Liver (tissue), 9 donors: ENCODE results near the gene ANKRA2. TPM values are rescaled to one million over a fixed set of nuclear protein-coding genes. Genes with fewer than 3 reads are reported as not detected.
A peak's percentile ranks its signal among the peaks of the same experiment; 100 is the strongest.

Source experiments
- DNase-seq: peaks from one replicate; pipeline ENCODE4 v3.0.0-alpha.2; 2017; ENCODE audit warnings: low spot score
- H3K27ac ChIP-seq, 2 donors: one replicate each; pipeline ENCODE4 v1.7.0; 2013; ENCODE audit warnings: inconsistent platforms in 2 of 2, low read length in 2 of 2, control low read depth in 1 of 2, low read depth in 1 of 2, mild to moderate bottlenecking in 1 of 2
- H3K27me3 ChIP-seq, 4 donors: one replicate each; pipeline versions ENCODE4 v1.6.1 to v1.7.0; 2013; ENCODE audit warnings: low read length in 3 of 4, inconsistent platforms in 1 of 4, mild to moderate bottlenecking in 1 of 4, moderate library complexity in 1 of 4; ENCODE audit not compliant: control insufficient read depth in 4 of 4, insufficient read depth in 4 of 4
- H3K36me3 ChIP-seq, 4 donors: one replicate each; pipeline versions ENCODE4 v1.6.1 to v1.7.0; 2013; ENCODE audit warnings: low read length in 3 of 4, mild to moderate bottlenecking in 3 of 4, low read depth in 1 of 4, moderate library complexity in 1 of 4; ENCODE audit not compliant: control insufficient read depth in 4 of 4, insufficient read depth in 3 of 4
- H3K4me1 ChIP-seq, 4 donors: one replicate each; pipeline versions ENCODE4 v1.6.1 to v1.7.0; 2013; ENCODE audit warnings: low read length in 3 of 4, mild to moderate bottlenecking in 3 of 4, moderate library complexity in 1 of 4; ENCODE audit not compliant: control insufficient read depth in 4 of 4, insufficient read depth in 4 of 4
- H3K4me3 ChIP-seq, 3 donors: one replicate each; pipeline versions ENCODE4 v1.6.1 to v1.7.0; 2013; ENCODE audit warnings: low read length in 3 of 3, control low read depth in 1 of 3, low read depth in 1 of 3, mild to moderate bottlenecking in 1 of 3
- H3K9ac ChIP-seq, 2 donors: one replicate each; pipeline ENCODE4 v1.7.0; 2013; ENCODE audit warnings: low read length in 2 of 2, mild to moderate bottlenecking in 2 of 2, moderate library complexity in 2 of 2, control low read depth in 1 of 2, low read depth in 1 of 2
- H3K9me3 ChIP-seq, 4 donors: one replicate each; pipeline versions ENCODE4 v1.6.1 to v1.7.0; 2013; ENCODE audit warnings: low read length in 3 of 4; ENCODE audit not compliant: control insufficient read depth in 4 of 4
- ATF3 ChIP-seq: IDR thresholded peaks from 2 replicates; pipeline ENCODE4 v1.6.1; 2016; ENCODE audit warnings: antibody characterized with exemption
- EGR1 ChIP-seq, 2 donors: IDR thresholded peaks; 2 replicates each; pipeline ENCODE4 v1.6.1; 2016 to 2018; ENCODE audit warnings: antibody characterized with exemption in 2 of 2, low read depth in 2 of 2
- FOXA1 ChIP-seq: IDR thresholded peaks from 2 replicates; pipeline ENCODE4 v1.6.1; 2016; ENCODE audit warnings: antibody characterized with exemption
- FOXA2 ChIP-seq: IDR thresholded peaks from 2 replicates; pipeline ENCODE4 v1.6.1; 2016; ENCODE audit warnings: antibody characterized with exemption
- GABPA ChIP-seq, 2 donors: IDR thresholded peaks in 1 of 2; conservative IDR thresholded peaks in 1 of 2; 2 replicates each; pipeline ENCODE4 v1.6.1; 2016; ENCODE audit warnings: antibody characterized with exemption in 2 of 2, mild to moderate bottlenecking in 1 of 2, moderate library complexity in 1 of 2
- HNF4A ChIP-seq, 2 donors: conservative IDR thresholded peaks; 2 replicates each; pipeline ENCODE4 v1.6.1; 2016; ENCODE audit warnings: antibody characterized with exemption in 2 of 2, mild to moderate bottlenecking in 2 of 2
- HNF4G ChIP-seq: IDR thresholded peaks from 2 replicates; pipeline ENCODE4 v1.6.1; 2016; ENCODE audit warnings: antibody characterized with exemption
- JUND ChIP-seq, 2 donors: IDR thresholded peaks; 2 replicates each; pipeline ENCODE4 v1.6.1; 2016; ENCODE audit warnings: antibody characterized with exemption in 2 of 2
- NR2F2 ChIP-seq: IDR thresholded peaks from 2 replicates; pipeline ENCODE4 v1.6.1; 2016; ENCODE audit warnings: antibody characterized with exemption
- RAD21 ChIP-seq, 2 donors: IDR thresholded peaks; 2 replicates each; pipeline ENCODE4 v1.6.1; 2016; ENCODE audit warnings: antibody characterized with exemption in 2 of 2, mild to moderate bottlenecking in 2 of 2
- REST ChIP-seq: IDR thresholded peaks from 2 replicates; pipeline ENCODE4 v1.6.1; 2016; ENCODE audit warnings: antibody characterized with exemption, mild to moderate bottlenecking
- RXRA ChIP-seq, 2 donors: IDR thresholded peaks; 2 replicates each; pipeline ENCODE4 v1.6.1; 2017 to 2018; ENCODE audit warnings: antibody characterized with exemption in 2 of 2, mild to moderate bottlenecking in 1 of 2
- SP1 ChIP-seq: IDR thresholded peaks from 2 replicates; pipeline ENCODE4 v1.6.1; 2018; ENCODE audit warnings: antibody characterized with exemption, mild to moderate bottlenecking
- TAF1 ChIP-seq: conservative IDR thresholded peaks from 2 replicates; pipeline ENCODE4 v1.6.1; 2016; ENCODE audit warnings: antibody characterized with exemption, mild to moderate bottlenecking
- YY1 ChIP-seq: IDR thresholded peaks from 2 replicates; pipeline ENCODE4 v1.6.1; 2016; ENCODE audit warnings: antibody characterized with exemption, mild to moderate bottlenecking
- ZBTB33 ChIP-seq: IDR thresholded peaks from 2 replicates; pipeline ENCODE4 v1.6.1; 2016; ENCODE audit warnings: antibody characterized with exemption
- WGBS: extraction: QIAGEN DNeasy Blood & Tissue Kit; methylation state at CpG from one replicate; pipeline ENCODE4 v1.1.7; 2013; 5-methylcytosine and 5-hydroxymethylcytosine counted together
- polyA plus RNA-seq, 2 donors: library from polyadenylated mRNA; stranded (reverse) in 1 of 2; unstranded in 1 of 2; fragments of 200-250 nt in 1 of 2; fragments of >200 nt in 1 of 2; fragmentation: Nextera tagmentation in 1 of 2; extraction: Ambion mirVana in 1 of 2; gene quantifications; one replicate each; pipeline versions ENCODE4 v1.2.1 to v1.2.3, GENCODE V29; 2013 to 2015
- total RNA-seq, 2 donors: library from RNA; depleted of rRNA; stranded (reverse); fragments of >200 nt; gene quantifications; one replicate each; pipeline ENCODE4 v1.2.3, GENCODE V29; 2014
- TF ChIP-seq, protein P1 (sequence below): fragments of 150-350 bp; IDR thresholded peaks from 2 replicates; pipeline ENCODE4 v1.5.1; 2017; ENCODE audit warnings: improper control_type of control experiment, low read depth, low read length; ENCODE audit not compliant: missing input control
- donor health status: healthy.
- donor health status: healthy.
- donor health status: healthy.
- donor health status: healthy.
- donor health status: healthy.

ANKRA2 gene
- total and polyA plus RNA-seq, 4 donors = 5.9 to 17.0 (median 14.5) TPM

DNA sequence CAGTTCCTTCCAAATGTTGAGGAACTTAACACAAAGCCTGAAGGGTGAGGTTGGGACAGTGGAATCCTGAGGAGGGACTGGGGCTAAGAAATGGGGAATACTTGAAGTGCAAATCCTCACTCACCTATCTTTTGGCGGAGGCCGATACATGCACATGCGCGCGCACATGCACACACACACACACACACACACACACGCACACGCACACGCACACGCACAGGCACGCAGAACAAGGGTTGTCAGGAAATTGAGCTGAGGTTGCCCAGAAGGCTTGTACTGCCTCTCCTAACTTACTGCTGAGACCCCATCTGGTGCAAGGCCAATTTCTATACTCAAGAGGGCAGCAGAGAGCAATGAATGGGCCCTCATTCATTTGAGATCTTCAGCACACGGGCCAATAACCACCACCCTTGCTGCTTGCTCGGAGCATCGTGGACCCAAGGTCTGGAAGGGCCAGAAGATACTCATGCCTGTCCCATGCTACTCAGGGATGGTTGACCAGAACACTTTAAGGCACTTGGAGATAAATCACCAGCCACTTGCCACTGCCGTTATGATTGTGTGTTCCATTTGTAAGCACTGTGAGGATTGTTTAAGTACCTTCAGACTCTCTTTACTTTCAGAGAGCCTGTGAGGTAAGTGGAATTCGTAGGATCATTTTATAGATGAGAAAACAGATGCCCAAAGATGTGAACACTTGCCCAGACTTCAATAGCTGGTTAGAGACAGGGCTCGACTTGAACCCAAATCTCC, 45.7 kb downstream of the ANKRA2 start:
- no peaks in the 10 kb centered on the region for H3K9me3 ChIP-seq
- H3K9ac ChIP-seq = no peak overlapping the region
- no peak overlapping the region for H3K27ac ChIP-seq
- no peaks in the 10 kb centered on the region for H3K4me1 ChIP-seq
- no peak overlapping the region for H3K4me3 ChIP-seq
- no peaks in the 10 kb centered on the region for H3K27me3 ChIP-seq
- TF ChIP-seq YY1 (no peak), REST (no peak), RXRA (IDR thresholded peaks at IDR 0.05) (no peak), RAD21 (IDR thresholded peaks at IDR 0.05) (peak; percentile 87 to 88), TAF1 (no peak), SP1 (no peak), JUND (IDR thresholded peaks at IDR 0.05) (no peak), HNF4G (no peak), ZBTB33 (no peak)
- TF ChIP-seq, protein P1, sequence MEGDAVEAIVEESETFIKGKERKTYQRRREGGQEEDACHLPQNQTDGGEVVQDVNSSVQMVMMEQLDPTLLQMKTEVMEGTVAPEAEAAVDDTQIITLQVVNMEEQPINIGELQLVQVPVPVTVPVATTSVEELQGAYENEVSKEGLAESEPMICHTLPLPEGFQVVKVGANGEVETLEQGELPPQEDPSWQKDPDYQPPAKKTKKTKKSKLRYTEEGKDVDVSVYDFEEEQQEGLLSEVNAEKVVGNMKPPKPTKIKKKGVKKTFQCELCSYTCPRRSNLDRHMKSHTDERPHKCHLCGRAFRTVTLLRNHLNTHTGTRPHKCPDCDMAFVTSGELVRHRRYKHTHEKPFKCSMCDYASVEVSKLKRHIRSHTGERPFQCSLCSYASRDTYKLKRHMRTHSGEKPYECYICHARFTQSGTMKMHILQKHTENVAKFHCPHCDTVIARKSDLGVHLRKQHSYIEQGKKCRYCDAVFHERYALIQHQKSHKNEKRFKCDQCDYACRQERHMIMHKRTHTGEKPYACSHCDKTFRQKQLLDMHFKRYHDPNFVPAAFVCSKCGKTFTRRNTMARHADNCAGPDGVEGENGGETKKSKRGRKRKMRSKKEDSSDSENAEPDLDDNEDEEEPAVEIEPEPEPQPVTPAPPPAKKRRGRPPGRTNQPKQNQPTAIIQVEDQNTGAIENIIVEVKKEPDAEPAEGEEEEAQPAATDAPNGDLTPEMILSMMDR = peak; percentile 83
- peak; percentile 63 for DNase-seq
- H3K36me3 ChIP-seq = no peaks in the 10 kb centered on the region
- 14% methylated on average over 16 of the region's 16 CpGs for WGBS

DNA sequence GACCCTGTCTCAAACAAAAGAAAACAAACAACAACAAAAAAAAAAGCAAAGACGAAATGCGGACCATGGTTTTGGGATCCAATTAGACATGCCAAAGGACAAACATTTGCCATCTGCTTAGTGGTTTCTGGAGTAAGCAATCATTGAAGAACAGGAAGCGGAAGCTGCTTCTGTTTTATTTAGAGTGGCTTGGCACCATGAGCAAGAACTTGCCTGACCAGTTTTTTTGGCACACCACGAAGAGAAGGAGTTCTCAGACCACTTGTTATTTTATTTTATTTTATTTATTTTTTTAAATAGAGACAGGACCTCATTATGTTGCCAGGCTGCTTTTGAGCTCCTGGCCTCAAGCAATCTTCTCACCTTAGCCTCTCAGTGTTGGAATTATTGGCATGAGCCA, 50.2 kb downstream of the ANKRA2 start:
- no peak overlapping the region for H3K9ac ChIP-seq
- no peaks in the 10 kb centered on the region for H3K36me3 ChIP-seq
- no peaks in the 10 kb centered on the region for H3K4me1 ChIP-seq
- no peaks in the 10 kb centered on the region for H3K9me3 ChIP-seq
- WGBS = 65% methylated on average over 4 of the region's 4 CpGs
- TF ChIP-seq NR2F2 = no peak
- no peak for TF ChIP-seq FOXA2
- no peak for TF ChIP-seq HNF4A (conservative IDR thresholded peaks at IDR 0.05)
- TF ChIP-seq FOXA1 = no peak
- TF ChIP-seq REST = no peak
- TF ChIP-seq SP1 = no peak
- no peak for TF ChIP-seq GABPA (IDR thresholded peaks at IDR 0.05 in 1 of 2, conservative IDR thresholded peaks at IDR 0.05 in 1 of 2)
- TF ChIP-seq, protein P1 = no peak
- no peak for TF ChIP-seq JUND (IDR thresholded peaks at IDR 0.05)
- TF ChIP-seq EGR1 (IDR thresholded peaks at IDR 0.05; ENCODE audit: low read depth in 2 of 2) = no peak
- no peak for TF ChIP-seq ATF3
- TF ChIP-seq HNF4G = no peak
- no peak for TF ChIP-seq RXRA (IDR thresholded peaks at IDR 0.05)
- TF ChIP-seq RAD21 (IDR thresholded peaks at IDR 0.05) = no peak
- H3K4me3 ChIP-seq = no peak overlapping the region
- no peak for DNase-seq
- no peaks in the 10 kb centered on the region for H3K27me3 ChIP-seq
- no peak overlapping the region for H3K27ac ChIP-seq
